ENCODE data around the gene TAC1.

Gene TAC1

GRCh38 chr7:97732565-97733275 is 834 bp downstream of the TAC1 start:
- no peak for DNase-seq (ENCODE audit: extremely low read depth, low read depth)
- no peak overlapping the region for H3K4me3 ChIP-seq (replicated peaks; ENCODE audit: low read depth, low read length)

GRCh38 chr7:97733276-97734161 is 1.6 kb downstream of the TAC1 start:
- DNase-seq (ENCODE audit: extremely low read depth, low read depth) = no peak
- H3K4me3 ChIP-seq (replicated peaks; ENCODE audit: low read depth, low read length) = no peak overlapping the region
- no peak for TF ChIP-seq CTCF (IDR thresholded peaks at IDR 0.05; ENCODE audit: low read depth, low read length, missing control alignments)

More at GRCh38 chr7:97732565-97733275, 834 bp downstream of the TAC1 start:
- TF ChIP-seq CTCF (IDR thresholded peaks at IDR 0.05; ENCODE audit: low read depth, low read length, missing control alignments) = no peak

GRCh38 chr7:97734255-97734654 is 2.4 kb downstream of the TAC1 start:
- no peak for TF ChIP-seq CTCF (IDR thresholded peaks at IDR 0.05; ENCODE audit: low read depth, low read length, missing control alignments)
- DNase-seq (ENCODE audit: extremely low read depth, low read depth) = no peak
- H3K4me3 ChIP-seq (replicated peaks; ENCODE audit: low read depth, low read length) = no peak overlapping the region

- no peak for DNase-seq (ENCODE audit: extremely low read depth, low read depth)
- no peak for TF ChIP-seq CTCF (IDR thresholded peaks at IDR 0.05; ENCODE audit: low read depth, low read length, missing control alignments)
- no peak overlapping the region for H3K4me3 ChIP-seq (replicated peaks; ENCODE audit: low read depth, low read length)
Observed at GRCh38 chr7:97735075-97735474, 3.2 kb downstream of the TAC1 start.

GRCh38 chr7:97748482-97748881 is 16.6 kb downstream of the TAC1 start:
- H3K4me3 ChIP-seq (replicated peaks; ENCODE audit: low read depth, low read length) = no peak overlapping the region
- DNase-seq (ENCODE audit: extremely low read depth, low read depth) = no peak
- no peak for TF ChIP-seq CTCF (IDR thresholded peaks at IDR 0.05; ENCODE audit: low read depth, low read length, missing control alignments)

GRCh38 chr7:97751566-97751965 is 19.7 kb downstream of the TAC1 start:
- no peak overlapping the region for H3K4me3 ChIP-seq (replicated peaks; ENCODE audit: low read depth, low read length)
- no peak for TF ChIP-seq CTCF (IDR thresholded peaks at IDR 0.05; ENCODE audit: low read depth, low read length, missing control alignments)
- DNase-seq (ENCODE audit: extremely low read depth, low read depth) = no peak
